Central memory CD8-positive, alpha-beta T cell (primary cell): ENCODE measurements around the gene NKD2.
A peak's percentile ranks its signal among the peaks of the same experiment; 100 is the strongest.

Experiments used
- ATAC-seq: fragments of 150-1000 bp; cut with Tn5 transposase; replicated peaks from 2 replicates; pipeline ENCODE4 v1.10.0; 2022; ENCODE audit warnings: mild to moderate bottlenecking, moderate FRiP score, moderate number of reproducible peaks; ENCODE audit not compliant: poor library complexity, severe bottlenecking; ENCODE audit errors: extremely low read depth
- DNase-seq, 2 donors: peaks; one replicate each; pipeline ENCODE4 v3.0.0; 2021; ENCODE audit warnings: low spot score in 2 of 2
- H3K27ac Mint-ChIP-seq: one replicate; pipeline ENCODE4 v1.8.0; 2022; ENCODE audit warnings: low read depth, mild to moderate bottlenecking, moderate library complexity, mixed read lengths
- H3K27me3 Mint-ChIP-seq: one replicate; pipeline ENCODE4 v1.8.0; 2022; ENCODE audit warnings: mixed read lengths
- H3K36me3 Mint-ChIP-seq: one replicate; pipeline ENCODE4 v1.8.0; 2022; ENCODE audit warnings: mild to moderate bottlenecking, moderate library complexity, mixed read lengths; ENCODE audit not compliant: insufficient read depth
- H3K4me1 Mint-ChIP-seq: one replicate; pipeline ENCODE4 v1.8.0; 2022; ENCODE audit warnings: mixed read lengths
- H3K4me3 Mint-ChIP-seq: one replicate; pipeline ENCODE4 v1.8.0; 2022; ENCODE audit warnings: mild to moderate bottlenecking, moderate library complexity, mixed read lengths
- H3K9me3 Mint-ChIP-seq: one replicate; pipeline ENCODE4 v1.8.0; 2022; ENCODE audit warnings: mixed read lengths

Gene NKD2

DNA sequence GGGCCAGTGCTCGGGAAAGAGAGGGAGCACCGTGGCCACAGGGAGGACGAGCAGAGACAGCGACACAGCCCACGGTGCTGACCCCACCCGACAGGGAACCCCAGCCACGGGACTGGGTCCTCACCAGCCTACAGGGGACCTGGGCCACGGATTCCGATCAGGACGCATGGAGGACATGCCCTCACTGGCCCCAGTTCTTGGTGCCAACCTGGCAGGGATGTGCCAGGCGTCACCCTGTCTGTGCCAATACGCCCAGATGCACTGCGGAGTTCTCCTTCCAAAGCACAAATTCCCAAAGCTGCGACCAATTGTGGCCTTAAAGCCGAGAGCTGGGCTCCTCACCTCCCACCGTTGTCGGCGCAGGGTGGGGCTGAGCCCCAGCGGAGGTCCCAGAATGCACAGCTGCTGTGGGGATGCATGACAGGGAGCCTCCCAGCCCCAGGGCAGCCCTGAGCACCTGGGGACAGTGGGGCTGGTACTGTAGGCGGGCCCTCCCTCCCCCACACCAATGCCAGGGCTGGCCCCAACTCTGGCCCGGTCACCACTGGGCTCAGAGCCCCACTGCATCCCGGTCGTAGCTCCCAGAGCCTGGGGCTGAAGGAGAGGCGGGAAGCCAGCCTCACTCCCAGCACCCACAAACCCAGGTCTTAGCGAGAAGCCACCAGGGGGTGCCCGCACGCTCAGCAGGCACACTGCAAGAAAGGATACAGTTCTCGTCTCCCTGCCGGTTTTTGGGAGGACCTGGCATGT, 44.2 kb downstream of the NKD2 start:
- peaks cover 7% of the 10 kb centered on the region for H3K9me3 Mint-ChIP-seq
- no peak overlapping the region for H3K4me3 Mint-ChIP-seq
- H3K27ac Mint-ChIP-seq: no peak overlapping the region
- no peaks in the 10 kb centered on the region for H3K27me3 Mint-ChIP-seq
- no peak for ATAC-seq
- H3K36me3 Mint-ChIP-seq: peaks cover 2% of the 10 kb centered on the region
- no peaks in the 10 kb centered on the region for H3K4me1 Mint-ChIP-seq
- no peak for DNase-seq

GRCh38 chr5:1053391-1054017, 44.9 kb downstream of the NKD2 start:
- Mint-ChIP-seq H3K4me3 (no peak overlapping the region), H3K9me3 (peaks cover under 1% of the 10 kb centered on the region), H3K4me1 (no peaks in the 10 kb centered on the region), H3K36me3 (peaks cover 2% of the 10 kb centered on the region), H3K27me3 (no peaks in the 10 kb centered on the region), H3K27ac (no peak overlapping the region)
- ATAC-seq (no peak), DNase-seq (no peak)

GRCh38 chr5:1054018-1054798, 45.6 kb downstream of the NKD2 start:
- Mint-ChIP-seq H3K4me1 (no peaks in the 10 kb centered on the region), H3K9me3 (no peaks in the 10 kb centered on the region), H3K27me3 (no peaks in the 10 kb centered on the region), H3K36me3 (peaks cover 2% of the 10 kb centered on the region), H3K4me3 (no peak overlapping the region), H3K27ac (no peak overlapping the region)
- ATAC-seq (no peak), DNase-seq (no peak)

DNA sequence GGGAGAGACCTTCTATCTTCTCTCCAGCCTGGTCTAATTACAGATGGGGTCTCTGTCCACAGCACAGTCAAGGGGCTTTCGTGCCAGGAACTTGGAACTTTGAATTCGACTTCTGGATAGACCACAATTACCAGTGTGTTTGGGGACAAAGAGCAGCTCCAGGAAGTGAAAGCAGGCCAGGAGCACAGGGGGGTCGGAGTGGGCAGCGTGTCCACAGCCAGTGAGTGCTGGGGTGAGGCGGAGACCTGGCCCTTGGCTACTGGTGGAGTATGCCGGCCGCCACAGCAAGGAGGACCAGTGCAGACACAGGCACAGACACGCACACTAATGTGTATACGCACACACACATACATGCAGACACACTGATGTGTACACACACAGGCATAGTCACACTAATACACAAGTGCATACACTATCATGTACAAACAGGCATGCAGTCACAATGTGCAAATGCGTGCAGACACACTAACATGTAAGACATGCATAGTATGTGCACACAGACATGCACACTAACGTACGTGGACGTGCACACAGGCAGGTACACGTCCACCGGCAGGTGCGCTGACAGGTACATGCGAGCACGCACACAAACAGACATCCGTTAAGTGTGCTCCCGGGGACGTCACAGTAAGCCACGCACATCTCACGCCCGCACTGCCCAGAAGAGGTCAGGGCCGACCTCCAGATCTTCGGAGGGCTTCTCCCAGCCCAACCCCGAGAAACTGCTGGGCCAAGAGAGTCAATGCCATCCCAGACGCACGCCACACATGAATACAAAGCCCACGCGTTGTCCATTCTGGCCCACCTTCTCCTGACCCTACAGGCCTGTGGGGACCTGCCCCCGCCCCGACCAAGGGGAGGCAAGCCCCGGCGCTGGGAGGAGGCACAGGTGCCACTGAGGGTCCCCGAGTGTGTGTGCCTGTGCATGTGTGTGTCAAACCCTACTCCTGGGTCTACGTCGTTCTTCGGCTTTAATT, 46.5 kb downstream of the NKD2 start:
- DNase-seq (no peak), ATAC-seq (no peak)
- H3K36me3 Mint-ChIP-seq: peaks cover 3% of the 10 kb centered on the region
- H3K4me1 Mint-ChIP-seq: no peaks in the 10 kb centered on the region
- H3K4me3 Mint-ChIP-seq: no peak overlapping the region
- H3K27me3 Mint-ChIP-seq: no peaks in the 10 kb centered on the region
- no peak overlapping the region for H3K27ac Mint-ChIP-seq
- no peaks in the 10 kb centered on the region for H3K9me3 Mint-ChIP-seq

- H3K9me3 Mint-ChIP-seq: no peaks in the 10 kb centered on the region
- H3K4me1 Mint-ChIP-seq: no peaks in the 10 kb centered on the region
- H3K27me3 Mint-ChIP-seq: no peaks in the 10 kb centered on the region
- ATAC-seq: no peak
- no peak overlapping the region for H3K27ac Mint-ChIP-seq
- no peak overlapping the region for H3K4me3 Mint-ChIP-seq
- no peak for DNase-seq
- H3K36me3 Mint-ChIP-seq: peaks cover 3% of the 10 kb centered on the region
Observed at GRCh38 chr5:1055896-1056610, 47.5 kb downstream of the NKD2 start.

GRCh38 chr5:1056611-1057484, 48.2 kb downstream of the NKD2 start:
- no peaks in the 10 kb centered on the region for H3K27me3 Mint-ChIP-seq
- DNase-seq (no peak), ATAC-seq (no peak)
- H3K4me3 Mint-ChIP-seq: no peak overlapping the region
- H3K4me1 Mint-ChIP-seq: no peaks in the 10 kb centered on the region
- H3K36me3 Mint-ChIP-seq: peaks cover 5% of the 10 kb centered on the region
- no peak overlapping the region for H3K27ac Mint-ChIP-seq
- no peaks in the 10 kb centered on the region for H3K9me3 Mint-ChIP-seq

GRCh38 chr5:1057485-1058082, 49.0 kb downstream of the NKD2 start:
- no peak overlapping the region for H3K27ac Mint-ChIP-seq
- peaks cover 5% of the 10 kb centered on the region for H3K36me3 Mint-ChIP-seq
- H3K9me3 Mint-ChIP-seq: no peaks in the 10 kb centered on the region
- H3K4me1 Mint-ChIP-seq: no peaks in the 10 kb centered on the region
- H3K27me3 Mint-ChIP-seq: no peaks in the 10 kb centered on the region
- ATAC-seq: no peak
- no peak overlapping the region for H3K4me3 Mint-ChIP-seq
- DNase-seq: no peak

- Mint-ChIP-seq H3K27me3 (no peaks in the 10 kb centered on the region), H3K4me1 (no peaks in the 10 kb centered on the region), H3K9me3 (no peaks in the 10 kb centered on the region), H3K36me3 (peaks cover 5% of the 10 kb centered on the region), H3K4me3 (no peak overlapping the region), H3K27ac (no peak overlapping the region)
- no peak for DNase-seq
- peak; percentile 40 for ATAC-seq
Observed at GRCh38 chr5:1058083-1058945, 49.7 kb downstream of the NKD2 start.

DNA sequence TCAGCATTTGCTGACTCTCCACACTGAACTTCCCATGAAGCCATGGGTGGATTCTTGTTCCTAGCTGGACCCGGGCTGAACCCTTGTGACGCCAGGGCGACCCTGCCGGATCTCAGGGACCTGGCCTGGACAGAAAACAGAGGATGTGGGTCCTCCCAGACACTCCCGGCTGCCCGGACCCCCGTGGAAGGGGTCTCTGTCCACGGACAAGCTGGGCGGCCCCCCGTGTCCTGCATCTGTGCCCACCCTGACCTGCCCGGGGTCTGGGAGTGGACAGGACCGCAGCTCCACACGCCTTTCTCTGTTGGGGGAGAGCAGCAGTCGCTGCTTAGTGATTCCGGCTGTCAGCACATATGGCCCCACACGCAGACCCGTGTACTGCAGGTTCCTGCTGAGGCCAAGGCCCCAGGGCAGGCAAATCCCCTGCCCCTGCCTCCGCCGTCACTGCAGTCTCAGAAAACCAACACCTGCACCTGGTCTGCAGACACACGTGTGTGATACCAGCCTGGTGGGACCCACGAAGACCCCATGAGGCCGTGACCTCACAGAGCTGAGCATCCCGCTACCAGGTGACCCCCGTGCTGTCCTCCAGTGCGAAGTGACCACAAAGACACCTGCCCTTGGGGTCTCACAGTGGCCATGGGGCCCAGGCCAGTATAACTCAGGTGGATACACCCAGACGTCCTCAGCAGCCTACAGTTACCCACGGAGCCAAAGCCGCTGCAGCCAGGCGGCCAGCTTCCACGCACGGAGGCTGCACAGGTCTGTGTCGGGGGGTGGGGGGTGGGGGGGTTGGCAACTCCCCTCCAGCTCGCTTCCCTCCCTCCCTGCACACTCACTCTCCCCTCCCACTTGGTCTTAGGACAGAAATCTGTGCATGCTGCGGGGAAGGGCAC, 50.6 kb downstream of the NKD2 start:
- H3K27me3 Mint-ChIP-seq: no peaks in the 10 kb centered on the region
- H3K4me1 Mint-ChIP-seq: no peaks in the 10 kb centered on the region
- DNase-seq (no peak), ATAC-seq (no peak)
- H3K9me3 Mint-ChIP-seq: no peaks in the 10 kb centered on the region
- peaks cover 4% of the 10 kb centered on the region for H3K36me3 Mint-ChIP-seq
- no peak overlapping the region for H3K27ac Mint-ChIP-seq
- no peak overlapping the region for H3K4me3 Mint-ChIP-seq
